KBM-7 (cell line): ENCODE results near the gene WWC1.
"Not testable (repeated sequence)": the region's sequence is repeated elsewhere in the genome, so short reads cannot be mapped to it uniquely, and the experiment has no call there.

Source experiments
- DNase-seq: peaks from one replicate; pipeline ENCODE4 v3.0.0-alpha.2; 2015
- in situ Hi-C: fragments of 300-500 bp; cut with MboI; formaldehyde crosslinking; loops from 2 replicates; pipeline ENCODE4 v1.14.3; 2020; ENCODE audit warnings: low sequenced_read_pairs, low pct_unique_long_range_greater_than_20kb, mixed read lengths

WWC1 gene

DNA sequence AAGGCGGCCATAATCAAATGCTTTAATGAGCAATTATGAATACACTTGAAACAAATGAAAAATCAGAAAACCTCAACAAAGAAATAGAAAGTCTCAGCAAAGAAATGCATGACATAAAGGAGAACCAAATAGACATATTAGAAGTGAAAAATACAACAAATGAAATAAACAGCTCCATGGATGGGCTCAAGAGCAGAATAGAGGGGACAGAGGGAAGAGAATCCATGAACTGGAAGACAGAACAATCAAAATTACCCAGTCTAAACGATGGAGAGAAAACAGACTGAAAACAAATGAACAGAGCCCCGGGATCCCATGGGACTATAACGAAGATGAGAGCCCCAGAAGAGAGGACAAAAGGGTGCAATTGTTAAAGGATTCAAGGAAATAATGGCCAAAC, 6.6 kb upstream of the WWC1 start:
- DNase-seq = no peak
- in situ Hi-C loops = no loop called here

DNA sequence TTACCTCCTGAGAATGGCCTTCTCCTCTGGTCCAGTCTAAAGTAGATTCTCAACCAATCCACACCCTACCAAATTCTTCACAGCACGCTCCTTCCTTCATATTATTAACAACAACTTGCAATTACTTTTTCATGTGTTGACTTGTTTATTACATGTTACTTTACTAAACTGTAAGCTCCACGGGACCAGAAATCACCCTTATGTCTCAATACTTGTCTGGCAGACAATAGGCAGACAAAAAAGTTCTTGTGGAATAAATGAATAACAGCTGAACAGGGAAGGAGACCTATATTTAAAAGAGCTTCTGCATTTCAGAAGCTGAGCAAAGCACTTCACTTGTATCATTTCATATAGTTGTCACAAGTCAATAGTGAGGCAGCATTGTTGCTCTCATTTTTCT, 5.7 kb upstream of the WWC1 start:
- DNase-seq = no peak
- in situ Hi-C loops = no loop called here

DNA sequence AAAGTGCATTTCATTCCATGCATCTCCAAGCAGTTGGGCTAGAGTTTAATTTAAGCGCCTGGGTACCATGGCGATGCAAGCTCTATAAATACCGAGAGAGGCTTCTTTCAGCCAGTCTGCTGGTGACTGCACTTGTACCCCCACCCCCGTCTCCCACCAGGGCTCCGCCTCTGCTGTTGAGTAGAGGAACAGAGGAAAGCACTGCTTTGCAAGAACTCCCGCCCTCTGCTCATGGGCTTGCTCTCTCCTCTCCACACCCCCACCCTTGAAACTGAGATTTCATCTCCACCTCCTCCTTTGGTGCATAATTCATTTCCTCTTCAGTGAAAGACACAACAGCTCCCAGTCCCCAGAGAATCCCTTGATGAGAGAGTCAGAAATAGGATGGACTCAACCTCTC, 5.1 kb upstream of the WWC1 start:
- no peak for DNase-seq
- in situ Hi-C loops = no loop called here

DNA sequence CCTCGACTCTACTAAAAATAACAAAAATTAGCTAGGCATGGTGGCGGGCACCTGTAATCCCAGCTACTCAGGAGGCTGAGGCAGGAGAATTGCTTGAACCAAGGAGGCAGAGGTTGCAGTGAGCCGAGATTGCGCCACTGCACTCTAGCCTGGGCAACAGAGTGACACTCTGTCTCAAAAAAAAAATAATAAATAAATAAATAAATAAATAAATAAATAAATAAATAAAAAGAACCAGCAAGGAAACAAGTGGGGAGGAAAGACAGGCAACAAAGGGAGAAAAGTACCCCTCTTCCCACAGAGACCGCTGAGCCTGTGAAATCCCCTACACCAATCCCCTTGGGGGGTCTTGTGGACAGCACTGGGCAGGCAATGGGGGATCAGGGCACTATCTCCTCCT, 4.6 kb upstream of the WWC1 start:
- in situ Hi-C loops, DNase-seq: not testable (repeated sequence)

DNA sequence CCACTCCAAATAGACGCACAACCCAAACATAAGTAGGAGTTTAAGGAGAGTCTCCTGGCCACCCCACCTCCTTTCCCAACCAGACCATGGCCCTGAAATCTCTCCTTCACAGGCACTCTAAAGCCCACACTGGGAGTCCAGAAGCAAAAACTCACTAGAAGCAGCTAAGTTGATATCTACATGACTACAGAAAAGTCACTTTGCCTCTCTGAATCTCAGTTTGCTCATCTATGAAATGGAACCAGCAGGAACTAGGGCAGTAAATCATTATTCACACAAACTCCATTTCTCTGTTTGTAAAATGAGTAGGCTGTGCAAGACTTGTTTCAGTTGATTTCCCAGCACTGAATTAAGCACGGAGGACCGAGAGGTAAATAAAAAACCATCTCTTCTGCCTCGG, 4.1 kb upstream of the WWC1 start:
- DNase-seq = no peak
- in situ Hi-C loops = no loop called here

DNA sequence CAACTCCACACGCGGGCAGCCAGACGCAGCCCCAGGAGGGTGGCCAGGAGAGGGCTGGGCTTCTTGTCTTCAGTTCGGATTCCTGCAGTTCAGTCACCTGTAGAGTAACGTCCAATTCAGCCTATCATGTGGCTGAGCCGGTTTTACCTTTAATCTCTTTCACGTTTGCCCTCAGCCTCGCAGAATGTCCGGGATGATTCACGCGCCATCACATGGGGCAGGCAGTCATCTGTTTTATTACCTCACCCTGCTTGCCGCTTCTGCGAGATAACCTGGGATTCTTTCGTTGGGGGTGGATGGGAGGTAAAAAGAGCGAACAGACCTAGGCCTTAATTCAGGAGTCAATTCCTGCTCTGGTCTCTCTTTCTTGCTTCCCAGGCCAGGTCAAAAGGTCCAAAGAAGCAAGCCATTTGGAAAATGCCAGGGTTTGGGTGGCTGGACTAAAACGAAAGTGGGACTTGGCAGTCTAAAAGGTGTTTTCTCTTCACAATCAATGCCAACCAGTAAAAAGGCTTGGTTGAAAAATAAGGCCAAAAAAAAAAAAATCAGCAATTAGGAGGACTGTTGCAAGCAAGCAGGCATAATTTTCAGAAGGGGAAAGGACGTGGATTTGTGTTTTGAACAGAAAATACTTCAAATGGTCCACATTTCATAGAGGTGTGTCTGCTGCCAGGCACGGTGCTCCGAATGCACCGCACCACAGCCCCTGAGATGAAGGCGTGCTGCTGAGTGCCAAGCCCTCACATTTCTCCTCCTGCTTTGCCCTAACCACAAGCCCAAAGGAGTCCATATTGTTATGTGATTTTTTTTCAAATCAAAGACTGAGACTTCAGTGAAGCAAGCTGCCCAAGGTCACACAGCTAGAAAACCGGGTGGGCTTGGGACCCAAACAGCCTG, 2.8 kb upstream of the WWC1 start:
- in situ Hi-C loops = no loop called here

DNA sequence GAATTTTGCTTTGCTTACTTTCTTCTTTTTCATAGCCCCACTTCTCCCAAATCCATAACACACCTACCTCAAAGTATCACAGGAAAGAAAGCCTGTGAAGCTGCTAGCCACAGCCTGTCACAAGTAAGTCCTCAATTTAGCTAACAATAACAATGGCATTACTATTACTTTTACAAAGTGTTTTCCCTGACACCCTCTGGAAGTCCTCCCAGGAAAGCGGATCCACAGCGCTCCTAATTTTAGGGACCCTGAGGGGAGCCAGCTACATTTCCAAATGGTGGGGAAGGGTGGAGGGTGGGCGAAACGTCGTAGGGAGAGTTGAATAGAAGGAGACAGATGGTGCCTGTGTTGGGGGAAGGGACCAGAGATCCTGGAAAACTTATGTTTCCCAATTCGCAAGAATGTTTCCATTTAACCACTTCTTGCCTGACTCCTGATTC, 523 bp upstream of the WWC1 start:
- no peak for DNase-seq
- in situ Hi-C loops = no loop called here

More for the DNA sequence above, 2.8 kb upstream of the WWC1 start:
- DNase-seq = no peak

DNA sequence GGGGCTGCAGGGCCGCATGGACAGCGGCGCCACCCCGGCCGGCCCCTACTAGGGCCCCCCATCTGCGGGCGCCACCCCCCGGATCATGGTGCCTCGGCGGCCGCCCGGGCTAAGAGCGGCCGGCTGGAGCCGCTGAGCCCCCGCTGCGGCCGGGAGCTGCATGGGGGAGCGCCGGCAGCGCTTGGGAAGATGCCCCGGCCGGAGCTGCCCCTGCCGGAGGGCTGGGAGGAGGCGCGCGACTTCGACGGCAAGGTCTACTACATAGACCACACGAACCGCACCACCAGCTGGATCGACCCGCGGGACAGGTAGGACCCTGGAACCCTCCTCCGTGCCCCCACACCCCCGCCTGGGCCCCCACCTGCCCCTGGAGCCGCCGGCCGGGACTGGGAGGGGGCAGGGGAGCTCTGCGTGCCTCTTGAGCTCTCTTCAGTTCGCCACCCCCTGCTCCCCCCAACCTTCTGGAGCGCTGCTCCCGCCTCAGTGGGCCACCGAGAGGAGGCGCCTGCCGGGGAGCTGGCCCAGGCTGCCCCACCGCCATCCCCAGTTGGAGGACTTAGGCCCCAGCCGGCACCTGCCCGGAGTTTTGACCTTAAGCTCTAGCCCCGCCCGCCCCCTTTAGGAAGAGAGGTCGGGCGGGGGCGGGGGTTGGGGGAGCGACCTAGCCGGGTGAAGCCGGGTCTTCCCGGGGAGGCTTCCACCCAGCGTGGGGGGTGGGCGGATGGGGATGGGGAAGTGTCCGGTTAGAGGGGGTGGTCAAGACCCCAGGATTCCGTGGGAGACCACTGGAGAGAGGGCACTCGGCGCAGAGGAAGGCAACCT, 730 bp downstream of the WWC1 start:
- in situ Hi-C loops = no loop called here
- DNase-seq = peak; percentile 20

DNA sequence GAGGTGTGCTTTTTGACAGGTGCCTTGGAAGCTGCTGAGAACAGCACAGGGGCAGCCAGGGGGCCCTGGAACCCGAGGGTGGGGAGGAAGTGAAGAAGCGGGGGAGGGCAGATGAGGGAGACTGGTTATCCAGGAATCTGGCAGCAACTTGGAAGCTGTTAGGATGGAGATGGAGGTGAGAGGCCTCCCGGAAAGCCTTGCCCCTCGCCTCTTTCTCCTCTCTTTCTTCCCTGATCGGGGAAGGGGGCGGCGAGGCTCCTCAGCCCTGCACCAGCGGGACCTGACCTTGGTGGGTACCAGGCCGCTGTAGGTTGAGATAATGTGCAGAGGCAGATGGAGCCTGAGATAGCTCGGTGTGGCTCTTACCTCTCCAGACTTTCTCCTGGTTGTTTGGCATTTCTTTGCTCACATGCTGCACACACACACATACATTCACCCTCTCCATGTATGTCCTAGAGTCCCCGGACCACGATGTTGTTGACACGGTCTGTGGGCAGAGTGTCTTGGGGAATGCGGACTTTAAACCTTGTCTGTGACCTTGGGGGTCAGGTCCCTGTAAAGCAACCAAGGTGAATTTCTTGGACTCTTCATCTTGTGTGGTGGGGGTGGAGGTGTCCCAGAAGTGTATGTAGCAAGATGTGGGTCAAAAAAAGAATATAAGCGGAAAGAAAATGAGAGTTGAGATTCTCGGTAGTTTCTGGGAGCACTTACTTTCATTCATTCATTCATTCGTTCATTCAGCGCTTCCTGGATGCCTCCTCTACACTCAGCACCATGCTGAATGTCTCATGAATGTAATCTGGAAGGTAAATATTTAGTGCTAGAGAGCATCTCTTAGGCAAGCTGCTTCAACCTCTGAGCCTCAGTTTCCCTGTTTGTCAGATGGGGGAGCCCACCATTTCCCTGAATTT, 1.6 kb downstream of the WWC1 start:
- in situ Hi-C loops = no loop called here
- DNase-seq = no peak

DNA sequence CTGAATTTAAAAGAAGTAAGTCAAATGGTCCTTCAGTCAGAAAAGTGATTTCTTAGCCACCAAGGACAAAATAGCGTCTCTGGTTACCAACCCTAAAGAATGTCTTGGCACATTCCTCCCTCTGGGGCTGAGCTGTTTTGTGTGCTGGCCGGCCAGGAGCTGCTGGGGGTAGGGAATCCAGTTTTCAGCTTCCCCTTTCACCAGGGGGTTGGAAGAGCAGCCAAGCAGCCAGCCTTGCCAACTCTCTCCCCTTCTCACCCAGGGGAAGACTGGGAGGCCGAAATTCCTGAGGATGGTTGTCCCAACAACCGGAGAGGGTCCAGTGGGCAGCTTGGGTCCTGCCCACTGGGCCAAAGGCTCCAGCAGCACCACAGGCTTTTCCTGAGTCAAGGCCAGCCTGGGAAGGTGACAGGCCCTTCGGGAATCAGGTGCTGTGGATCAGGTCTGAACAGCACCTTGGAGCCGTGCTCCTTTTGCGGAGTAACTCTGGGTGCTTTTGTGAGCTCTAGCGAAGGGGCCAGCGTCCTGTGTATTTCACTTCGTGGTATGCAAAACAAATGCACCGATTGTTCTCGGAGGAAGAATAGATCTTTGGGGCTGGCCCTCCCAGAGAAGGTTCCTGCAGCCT, 4.2 kb downstream of the WWC1 start:
- DNase-seq = peak; percentile 38
- in situ Hi-C loops = no loop called here

DNA sequence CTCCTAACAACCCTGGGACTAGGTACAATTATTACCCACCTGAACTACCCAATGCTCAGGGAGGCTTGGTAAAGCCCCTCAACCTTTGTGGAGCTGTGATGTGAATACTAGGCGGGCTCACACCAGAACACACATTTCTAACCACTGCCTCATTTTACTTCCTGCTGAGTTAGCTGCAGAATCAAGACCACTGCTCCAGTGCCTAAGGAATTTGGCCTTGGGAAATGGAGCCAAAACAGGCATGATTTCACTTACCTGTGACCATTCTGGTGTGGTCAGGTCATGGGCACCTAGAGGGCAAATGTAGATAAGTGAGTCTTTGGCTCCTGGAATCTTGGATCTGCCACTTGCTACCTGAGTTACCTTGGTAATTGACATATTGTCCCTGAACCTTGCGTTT, 5.2 kb downstream of the WWC1 start:
- in situ Hi-C loops = no loop called here
- DNase-seq = no peak

DNA sequence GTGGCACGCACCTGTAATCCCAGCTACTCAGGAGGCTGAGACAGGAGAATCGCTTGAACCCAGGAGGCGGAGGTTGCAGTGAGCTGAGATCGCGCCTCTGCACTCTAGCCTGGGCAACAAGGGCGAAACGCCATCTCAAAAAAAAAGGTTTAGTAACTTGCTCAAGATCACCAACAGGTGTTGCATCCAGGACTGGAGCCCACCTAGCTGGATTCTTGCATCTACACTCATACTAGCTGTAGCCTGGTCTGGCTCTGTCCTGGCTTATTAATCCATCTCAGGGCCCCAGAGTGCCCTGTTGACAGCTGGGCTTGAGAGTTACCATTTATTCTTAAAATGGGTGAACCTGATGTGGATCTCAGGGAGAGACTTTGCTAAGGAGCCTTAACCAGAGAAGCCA, 7.5 kb downstream of the WWC1 start:
- no peak for DNase-seq
- in situ Hi-C loops = no loop called here

DNA sequence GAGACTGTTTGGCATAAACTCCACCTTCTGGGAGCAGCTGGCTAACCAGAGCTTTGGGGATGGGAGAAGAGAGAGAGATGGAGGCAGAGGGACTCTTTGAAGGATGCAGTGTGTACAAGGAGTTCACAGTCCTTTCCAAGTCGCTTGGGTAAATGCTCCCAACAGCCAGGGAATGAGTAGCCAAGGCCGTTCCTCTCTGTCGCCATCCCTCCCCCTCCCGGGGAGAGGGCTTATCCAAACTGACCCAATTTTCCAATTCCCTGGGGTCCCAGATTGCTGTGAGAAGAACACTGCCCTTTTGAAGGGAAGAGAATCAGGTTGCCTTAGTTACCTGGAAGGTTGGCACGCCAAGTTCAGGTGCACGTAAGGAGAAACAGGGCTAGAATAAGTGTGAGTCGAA, 7.9 kb downstream of the WWC1 start:
- DNase-seq = no peak
- in situ Hi-C loops = no loop called here

DNA sequence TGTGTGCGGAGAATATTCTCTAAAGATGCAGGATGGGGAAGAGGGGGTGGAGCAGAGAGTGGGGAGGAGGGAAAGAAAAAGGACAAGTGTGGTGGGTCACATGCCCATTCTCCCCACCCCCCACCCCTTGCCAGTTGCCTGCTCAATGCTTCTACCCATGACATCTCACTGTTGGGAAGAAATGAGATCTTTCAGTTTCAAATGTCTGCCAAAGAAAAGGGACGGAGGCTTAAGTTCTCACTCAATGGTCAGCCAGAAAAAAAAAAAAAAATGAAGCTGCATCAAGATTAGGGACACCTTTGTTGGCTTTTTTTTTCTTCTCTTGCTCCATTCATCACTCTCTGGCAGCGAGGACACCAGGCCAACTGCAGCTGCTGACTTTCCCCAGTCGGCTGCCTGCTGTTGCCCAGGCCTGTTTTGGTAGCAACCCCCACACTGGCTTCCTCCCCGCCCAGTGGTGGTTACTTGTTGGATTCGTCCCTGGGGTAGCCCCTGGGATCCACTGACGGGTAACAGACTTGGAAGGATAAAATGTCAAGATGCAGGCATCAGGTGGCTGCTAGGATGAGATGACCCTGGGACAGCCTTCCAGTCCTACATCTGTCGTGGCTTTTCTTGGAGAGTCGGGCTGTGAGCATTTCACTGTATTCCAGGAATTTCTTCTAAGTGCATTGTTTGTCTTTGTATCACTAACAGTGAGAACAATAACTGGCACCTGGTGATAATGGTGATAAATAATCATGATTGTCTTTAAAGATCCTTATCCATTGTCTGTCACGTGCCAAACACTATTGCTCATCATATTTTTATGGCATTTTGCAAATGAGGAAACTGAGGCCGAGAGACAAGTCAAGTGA, 9.1 kb downstream of the WWC1 start:
- in situ Hi-C loops = no loop called here
- DNase-seq = no peak

DNA sequence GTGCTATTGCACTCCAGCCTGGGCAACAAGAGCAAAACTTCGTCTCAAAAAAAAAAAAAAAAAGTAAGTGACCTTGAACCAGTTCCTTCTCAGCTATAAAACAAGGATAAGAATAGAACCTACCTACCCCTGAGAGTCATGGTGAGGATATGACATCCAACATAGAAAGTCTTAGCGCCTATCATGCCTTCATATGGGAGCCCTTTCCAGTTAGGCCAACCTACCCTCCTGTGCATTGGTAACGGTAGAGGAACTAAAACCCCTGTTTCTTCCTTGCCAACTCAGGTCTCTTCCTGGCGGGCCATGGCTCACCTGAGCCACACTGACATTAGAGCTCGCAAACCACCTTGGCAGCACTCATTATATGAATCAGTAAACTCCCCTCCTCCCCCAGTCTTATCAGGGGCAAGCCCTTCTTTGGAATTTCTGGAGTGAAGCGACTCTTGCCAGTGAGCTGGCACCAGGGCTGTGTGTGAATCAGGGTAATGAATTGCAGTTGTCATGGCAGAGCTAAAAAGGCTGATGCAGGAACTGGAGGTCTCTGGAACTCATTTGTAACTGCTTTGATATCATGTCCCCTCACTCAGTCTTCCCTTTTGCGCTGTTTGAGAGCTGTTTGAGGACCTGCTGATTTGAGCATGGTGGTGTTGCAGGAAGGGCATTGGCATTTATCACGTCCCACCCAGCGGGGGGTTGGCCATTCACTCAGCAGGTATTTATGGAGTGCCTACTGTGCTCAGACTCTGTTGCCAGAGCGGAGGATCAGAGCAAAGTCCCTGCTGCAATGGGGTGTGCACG, 10.3 kb downstream of the WWC1 start:
- no peak for DNase-seq
- in situ Hi-C loops = no loop called here

DNA sequence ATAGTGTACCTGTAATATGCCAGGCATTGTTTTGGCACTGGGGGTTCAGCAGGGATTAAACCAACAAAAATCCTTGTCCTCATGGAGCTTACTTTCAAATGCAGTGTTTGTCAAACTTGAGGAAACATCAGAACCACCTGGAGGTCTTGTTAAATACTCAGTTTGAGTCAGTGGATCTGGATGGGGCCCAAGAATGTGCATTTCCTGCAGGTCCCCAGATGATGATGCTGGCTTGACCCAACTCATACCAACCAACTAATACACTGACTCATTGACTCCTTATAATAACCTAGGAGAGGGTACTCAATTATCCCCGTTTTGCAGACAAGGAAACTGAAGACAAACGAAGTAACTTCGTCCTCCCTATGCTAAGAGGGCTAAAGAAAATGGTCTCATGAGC, 11.3 kb downstream of the WWC1 start:
- no peak for DNase-seq
- in situ Hi-C loops = no loop called here

DNA sequence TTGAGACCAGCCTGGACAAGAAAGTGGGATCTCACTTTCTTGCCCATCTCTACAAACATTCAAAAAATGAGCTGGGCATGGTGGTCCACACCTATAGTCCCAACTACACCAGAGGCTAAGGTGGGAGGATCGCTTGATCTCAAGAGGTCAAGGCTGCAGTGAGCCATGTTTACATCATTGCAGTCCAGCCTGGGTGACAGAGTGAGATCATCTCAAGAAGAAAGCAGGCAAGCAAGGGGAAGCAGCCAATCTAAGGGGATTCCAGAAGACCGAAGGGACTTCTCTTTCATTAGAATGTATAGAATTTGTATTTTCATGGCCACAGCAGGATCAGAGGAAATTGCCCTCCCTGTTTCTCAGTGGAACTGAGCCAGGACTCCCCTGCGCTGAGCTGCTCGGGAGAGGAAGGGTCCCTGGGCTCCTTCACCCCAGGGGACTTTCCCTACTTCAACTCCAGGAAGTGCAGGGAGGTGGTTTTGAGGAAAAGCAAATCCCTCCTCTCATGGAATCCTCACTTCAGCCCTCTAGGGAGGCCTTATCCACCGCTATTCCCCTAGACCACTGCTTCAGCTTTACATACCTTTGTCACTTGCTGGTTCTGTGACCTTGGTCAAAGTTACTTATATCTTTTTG, 12.1 kb downstream of the WWC1 start:
- no peak for DNase-seq
- in situ Hi-C loops = no loop called here
